Endodermal cell (in vitro differentiated cells): ENCODE data around the gene TNRC18. TPM values are rescaled to one million over a fixed set of nuclear protein-coding genes. Genes with fewer than 3 reads are reported as not detected.

Source experiments
- DNase-seq: peaks from one replicate; pipeline ENCODE4 v3.0.0-alpha.2; 2017
- H3K27ac ChIP-seq: 2 replicates; pipeline ENCODE4 v1.5.1; 2013; ENCODE audit warnings: mild to moderate bottlenecking, low read depth, low read length, moderate library complexity
- H3K27me3 ChIP-seq: 2 replicates; pipeline ENCODE4 v1.6.1; 2013; ENCODE audit warnings: mild to moderate bottlenecking, low read length, moderate library complexity; ENCODE audit not compliant: insufficient read depth, control insufficient read depth, poor library complexity, severe bottlenecking
- H3K36me3 ChIP-seq: 2 replicates; pipeline ENCODE4 v1.7.0; 2013; ENCODE audit warnings: mild to moderate bottlenecking, low read length, moderate library complexity; ENCODE audit not compliant: control insufficient read depth, insufficient read depth
- H3K4me1 ChIP-seq: one replicate; pipeline ENCODE4 v1.7.0; 2013; ENCODE audit warnings: low read length; ENCODE audit not compliant: control insufficient read depth, insufficient read depth
- H3K4me3 ChIP-seq: 2 replicates; pipeline ENCODE4 v1.5.1; 2013; ENCODE audit warnings: mild to moderate bottlenecking, low read length, moderate library complexity
- H3K9ac ChIP-seq: 2 replicates; pipeline ENCODE4 v1.6.1; 2013; ENCODE audit warnings: mild to moderate bottlenecking, low read length, moderate library complexity; ENCODE audit not compliant: poor library complexity, severe bottlenecking; ENCODE audit errors: extremely low read depth
- H3K9me3 ChIP-seq: 2 replicates; pipeline ENCODE4 v1.6.1; 2013; ENCODE audit warnings: mild to moderate bottlenecking, low read length, moderate library complexity; ENCODE audit not compliant: control insufficient read depth
- H3K27ac Mint-ChIP-seq: 2 replicates; pipeline ENCODE4 v1.8.0; 2020; ENCODE audit warnings: mixed read lengths
- H3K27me3 Mint-ChIP-seq: 2 replicates; pipeline ENCODE4 v1.8.0; 2021; ENCODE audit warnings: mild to moderate bottlenecking, mixed read lengths; ENCODE audit not compliant: insufficient read depth
- H3K36me3 Mint-ChIP-seq: 2 replicates; pipeline ENCODE4 v1.8.0; 2020; ENCODE audit warnings: low read depth, mixed read lengths
- H3K4me1 Mint-ChIP-seq: 2 replicates; pipeline ENCODE4 v1.8.0; 2020; ENCODE audit warnings: mixed read lengths
- H3K4me3 Mint-ChIP-seq: 2 replicates; pipeline ENCODE4 v1.8.0; 2020; ENCODE audit warnings: mild to moderate bottlenecking, moderate library complexity, mixed read lengths
- H3K9me3 Mint-ChIP-seq: 2 replicates; pipeline ENCODE4 v1.8.0; 2020; ENCODE audit warnings: mild to moderate bottlenecking, mixed read lengths
- CTCF ChIP-seq: fragments of 200-600 bp; sonication (generic); conservative IDR thresholded peaks from 2 replicates; pipeline ENCODE4 v1.5.0; 2021; ENCODE audit warnings: antibody characterized with exemption, mild to moderate bottlenecking
- WGBS, 2 experiments: methylation state at CpG; one replicate each; pipeline versions ENCODE4 v1.1.5 to v1.1.7; 2013; ENCODE audit warnings: missing lambda C conversion rate in 2 of 2, mixed read lengths in 1 of 2; ENCODE audit not compliant: insufficient coverage in 1 of 2, insufficient read length in 1 of 2; 5-methylcytosine and 5-hydroxymethylcytosine counted together
- total RNA-seq, 2 donors: library from RNA; stranded (reverse); fragmentation: NEBNext Ultra II Directional in 1 of 2; extraction: Animal tissue kit (Norgen Biotek cat#: 25700) in 1 of 2; gene quantifications; 2 replicates in 1 of 2; 3 replicates in 1 of 2; pipeline ENCODE4 v1.2.1, GENCODE V29; 2021

Gene TNRC18
- total RNA-seq, 2 donors from 2014 or later, result 103 to 136 TPM

GRCh38 chr7:5442757-5443305 is 19.2 kb upstream of the TNRC18 start:
- no peaks in the 10 kb centered on the region for H3K4me1 ChIP-seq
- DNase-seq, result no peak
- H3K36me3 ChIP-seq, result no peaks in the 10 kb centered on the region
- H3K4me1 Mint-ChIP-seq, result peaks cover 3% of the 10 kb centered on the region
- H3K27ac Mint-ChIP-seq, result no peak overlapping the region
- peaks cover 9% of the 10 kb centered on the region for H3K36me3 Mint-ChIP-seq
- H3K9me3 Mint-ChIP-seq, result no peaks in the 10 kb centered on the region
- 93 to 95% methylated on average over 16 to 20 of the region's 20 CpGs for WGBS, 2 experiments
- H3K9me3 ChIP-seq, result no peaks in the 10 kb centered on the region
- H3K4me3 ChIP-seq, result no peak overlapping the region
- H3K27ac ChIP-seq, result no peak overlapping the region
- H3K4me3 Mint-ChIP-seq, result no peak overlapping the region
- TF ChIP-seq CTCF, result no peak
- no peak overlapping the region for H3K9ac ChIP-seq
- no peaks in the 10 kb centered on the region for H3K27me3 ChIP-seq
- peaks cover 4% of the 10 kb centered on the region for H3K27me3 Mint-ChIP-seq

GRCh38 chr7:5441840-5442503 is 18.3 kb upstream of the TNRC18 start:
- peaks cover 5% of the 10 kb centered on the region for H3K36me3 ChIP-seq
- Mint-ChIP-seq H3K9me3 (peaks cover 5% of the 10 kb centered on the region), H3K4me1 (peaks cover 3% of the 10 kb centered on the region), H3K27ac (peak overlapping the region; percentile 16), H3K4me3 (no peak overlapping the region), H3K36me3 (peaks cover 17% of the 10 kb centered on the region), H3K27me3 (peaks cover 7% of the 10 kb centered on the region)
- 88 to 100% methylated on average over 5 to 11 of the region's 11 CpGs for WGBS, 2 experiments
- H3K4me3 ChIP-seq, result no peak overlapping the region
- H3K9me3 ChIP-seq, result peaks cover 6% of the 10 kb centered on the region
- no peaks in the 10 kb centered on the region for H3K27me3 ChIP-seq
- TF ChIP-seq CTCF, result no peak
- no peak overlapping the region for H3K27ac ChIP-seq
- no peak overlapping the region for H3K9ac ChIP-seq
- no peaks in the 10 kb centered on the region for H3K4me1 ChIP-seq
- DNase-seq, result peak; percentile 53

GRCh38 chr7:5439572-5440496 is 16.2 kb upstream of the TNRC18 start:
- no peaks in the 10 kb centered on the region for H3K27me3 ChIP-seq
- H3K4me3 Mint-ChIP-seq, result no peak overlapping the region
- H3K9me3 Mint-ChIP-seq, result peaks cover 14% of the 10 kb centered on the region
- H3K4me3 ChIP-seq, result no peak overlapping the region
- 89 to 93% methylated on average over 14 to 24 of the region's 24 CpGs for WGBS, 2 experiments
- peaks cover 18% of the 10 kb centered on the region for H3K9me3 ChIP-seq
- TF ChIP-seq CTCF, result no peak
- no peak overlapping the region for H3K27ac ChIP-seq
- peaks cover 5% of the 10 kb centered on the region for H3K36me3 ChIP-seq
- peaks cover 3% of the 10 kb centered on the region for H3K4me1 Mint-ChIP-seq
- H3K27me3 Mint-ChIP-seq, result peaks cover 4% of the 10 kb centered on the region
- H3K27ac Mint-ChIP-seq, result no peak overlapping the region
- no peak for DNase-seq
- H3K9ac ChIP-seq, result no peak overlapping the region
- H3K4me1 ChIP-seq, result no peaks in the 10 kb centered on the region
- peaks cover 19% of the 10 kb centered on the region for H3K36me3 Mint-ChIP-seq
